ENCODE data around the gene CDH18.

CDH18 gene

DNA sequence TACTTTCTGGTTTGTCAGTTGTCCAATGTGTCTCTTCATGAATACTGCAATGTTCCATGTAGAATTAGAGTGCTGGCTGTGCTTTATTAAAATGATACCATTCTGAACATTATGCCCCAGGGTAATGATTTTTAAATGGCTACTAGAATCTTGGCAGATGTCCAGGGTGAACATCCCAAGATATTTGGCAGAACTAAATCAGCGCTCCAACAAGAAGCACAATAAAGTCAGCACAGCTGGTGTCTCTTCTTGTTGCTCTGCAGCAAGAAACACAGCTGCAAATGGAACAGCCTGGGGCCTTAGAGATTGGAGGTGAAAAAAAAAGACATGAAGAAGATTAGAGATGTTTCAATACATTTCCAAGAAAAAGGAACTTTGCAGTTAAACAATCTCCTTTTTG is 248.3 kb downstream of the CDH18 start:
- no peak overlapping the region for H3K4me3 ChIP-seq (ENCODE audit: low read depth, low read length)
- TF ChIP-seq, protein P1, sequence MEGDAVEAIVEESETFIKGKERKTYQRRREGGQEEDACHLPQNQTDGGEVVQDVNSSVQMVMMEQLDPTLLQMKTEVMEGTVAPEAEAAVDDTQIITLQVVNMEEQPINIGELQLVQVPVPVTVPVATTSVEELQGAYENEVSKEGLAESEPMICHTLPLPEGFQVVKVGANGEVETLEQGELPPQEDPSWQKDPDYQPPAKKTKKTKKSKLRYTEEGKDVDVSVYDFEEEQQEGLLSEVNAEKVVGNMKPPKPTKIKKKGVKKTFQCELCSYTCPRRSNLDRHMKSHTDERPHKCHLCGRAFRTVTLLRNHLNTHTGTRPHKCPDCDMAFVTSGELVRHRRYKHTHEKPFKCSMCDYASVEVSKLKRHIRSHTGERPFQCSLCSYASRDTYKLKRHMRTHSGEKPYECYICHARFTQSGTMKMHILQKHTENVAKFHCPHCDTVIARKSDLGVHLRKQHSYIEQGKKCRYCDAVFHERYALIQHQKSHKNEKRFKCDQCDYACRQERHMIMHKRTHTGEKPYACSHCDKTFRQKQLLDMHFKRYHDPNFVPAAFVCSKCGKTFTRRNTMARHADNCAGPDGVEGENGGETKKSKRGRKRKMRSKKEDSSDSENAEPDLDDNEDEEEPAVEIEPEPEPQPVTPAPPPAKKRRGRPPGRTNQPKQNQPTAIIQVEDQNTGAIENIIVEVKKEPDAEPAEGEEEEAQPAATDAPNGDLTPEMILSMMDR (IDR thresholded peaks at IDR 0.05; ENCODE audit: low read depth, low read length): no peak

DNA sequence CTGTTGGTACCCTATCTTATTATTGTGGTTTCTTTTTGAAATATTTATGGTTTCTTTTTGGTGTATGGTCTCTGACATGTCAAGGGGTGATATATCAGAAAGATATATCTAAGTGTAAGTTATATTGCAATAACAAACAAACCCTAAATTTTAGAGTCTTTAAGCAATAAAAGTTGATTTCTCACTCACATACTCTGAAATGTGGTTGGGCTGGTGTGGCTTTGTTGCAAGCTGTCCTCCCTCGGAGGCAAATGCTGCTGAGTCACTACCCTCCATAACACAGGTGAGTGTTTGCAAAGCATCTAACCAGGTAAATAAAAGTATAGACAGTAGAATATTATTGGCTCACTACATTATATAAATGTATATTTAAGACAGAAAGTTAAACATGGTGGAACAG is 253.2 kb downstream of the CDH18 start:
- TF ChIP-seq, protein P1 (IDR thresholded peaks at IDR 0.05; ENCODE audit: low read depth, low read length): no peak
- no peak overlapping the region for H3K4me3 ChIP-seq (ENCODE audit: low read depth, low read length)

DNA sequence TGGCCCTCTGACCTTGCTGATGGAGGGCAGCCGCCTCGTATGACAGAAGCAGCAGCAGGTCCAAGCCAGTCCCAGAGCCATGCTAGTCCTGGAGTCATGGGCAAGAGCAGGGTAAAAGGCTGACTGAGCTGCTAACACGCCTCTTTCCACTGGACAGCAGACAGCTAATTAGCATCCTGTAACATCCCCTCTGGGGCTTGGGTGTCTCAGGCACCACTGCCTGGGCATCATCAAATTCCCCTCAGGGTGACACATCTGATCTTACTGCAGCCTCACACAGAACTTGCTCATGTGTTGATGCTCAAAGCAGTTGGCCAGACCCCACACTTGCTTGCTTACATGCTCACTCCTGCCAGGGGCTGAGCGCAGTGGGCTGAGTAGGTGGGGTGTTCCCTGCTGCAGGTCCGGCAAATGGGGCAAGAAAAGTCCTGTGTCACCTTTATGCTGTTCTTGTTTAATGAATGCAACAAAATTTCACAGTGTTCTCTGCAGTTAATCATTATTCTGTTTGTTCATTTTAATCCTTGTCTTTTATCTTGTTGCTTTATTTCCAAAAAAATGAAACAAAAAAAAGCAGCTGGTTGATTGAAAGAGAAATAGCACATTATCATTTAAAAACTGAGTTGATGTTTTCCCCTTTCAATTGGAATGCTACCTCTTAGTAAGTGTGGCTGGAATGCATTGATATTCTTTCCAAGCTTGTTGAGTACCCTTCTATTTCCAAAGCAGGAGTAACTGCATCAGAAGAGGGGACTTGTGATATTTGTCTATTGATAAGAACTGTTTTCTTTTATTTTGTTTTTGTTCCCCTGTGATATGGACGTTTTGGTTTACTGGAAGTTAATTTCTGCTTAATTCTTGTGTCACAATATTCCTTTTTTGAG is 254.1 kb downstream of the CDH18 start:
- TF ChIP-seq, protein P1 (IDR thresholded peaks at IDR 0.05; ENCODE audit: low read depth, low read length): no peak
- no peak overlapping the region for H3K4me3 ChIP-seq (ENCODE audit: low read depth, low read length)

DNA sequence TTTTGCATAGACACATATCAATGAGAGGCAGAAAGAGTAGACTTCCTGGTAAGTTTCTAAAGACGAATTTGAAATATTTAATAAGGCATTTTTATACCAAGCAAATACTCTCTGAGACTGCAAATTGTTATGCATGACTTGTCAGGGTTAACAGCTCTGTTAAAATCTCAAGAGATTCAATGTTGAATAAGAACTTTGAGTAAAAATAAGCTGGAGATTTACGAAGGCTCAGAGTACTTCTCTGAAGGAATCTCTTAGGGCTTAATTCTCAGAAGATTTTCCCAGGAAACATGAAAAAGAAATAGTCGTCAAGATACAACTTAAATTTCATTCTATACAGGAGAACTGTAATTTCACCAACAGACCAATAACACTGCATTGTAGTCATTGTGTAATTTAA is 259.4 kb downstream of the CDH18 start:
- TF ChIP-seq, protein P1 (IDR thresholded peaks at IDR 0.05; ENCODE audit: low read depth, low read length): no peak
- no peak overlapping the region for H3K4me3 ChIP-seq (ENCODE audit: low read depth, low read length)

DNA sequence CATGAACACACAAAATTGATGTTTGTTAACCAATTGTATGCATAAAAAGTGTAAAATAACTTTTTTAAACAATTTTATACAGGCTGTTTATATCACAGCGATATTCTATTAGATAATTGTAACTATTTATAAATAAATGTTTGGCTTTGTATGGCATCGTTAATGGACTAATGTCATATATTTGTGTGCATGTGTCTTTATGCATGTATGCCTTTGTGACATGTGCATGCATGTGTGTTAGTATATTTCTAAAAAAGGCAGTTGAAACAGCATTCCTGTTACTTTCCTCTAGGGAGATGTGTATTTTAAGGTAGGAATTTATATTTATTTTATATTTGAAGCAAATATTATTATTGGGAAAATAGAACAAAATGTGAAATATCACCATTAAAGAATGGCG is 268.9 kb downstream of the CDH18 start:
- TF ChIP-seq, protein P1 (IDR thresholded peaks at IDR 0.05; ENCODE audit: low read depth, low read length): no peak
- H3K4me3 ChIP-seq (ENCODE audit: low read depth, low read length): no peak overlapping the region

DNA sequence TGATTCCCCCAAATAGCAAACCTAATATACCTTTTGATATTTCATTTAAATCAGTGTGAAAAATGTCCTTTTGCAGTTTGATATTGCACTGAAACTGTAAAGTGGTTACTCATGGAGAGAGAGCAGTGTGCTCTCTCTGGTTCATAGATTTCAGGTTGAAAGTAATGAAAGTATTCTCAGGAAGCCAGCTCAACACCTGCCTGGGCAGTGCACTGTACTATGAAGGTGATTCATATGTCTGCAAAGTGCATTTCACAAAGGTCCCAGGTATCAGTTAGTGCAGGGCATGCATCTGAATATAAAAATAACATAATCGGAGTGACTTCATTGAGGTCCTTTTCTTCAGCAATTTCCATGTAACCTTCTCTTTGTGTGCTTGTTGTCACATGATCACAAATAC is 274.3 kb downstream of the CDH18 start:
- H3K4me3 ChIP-seq (ENCODE audit: low read depth, low read length): no peak overlapping the region
- TF ChIP-seq, protein P1 (IDR thresholded peaks at IDR 0.05; ENCODE audit: low read depth, low read length): no peak

DNA sequence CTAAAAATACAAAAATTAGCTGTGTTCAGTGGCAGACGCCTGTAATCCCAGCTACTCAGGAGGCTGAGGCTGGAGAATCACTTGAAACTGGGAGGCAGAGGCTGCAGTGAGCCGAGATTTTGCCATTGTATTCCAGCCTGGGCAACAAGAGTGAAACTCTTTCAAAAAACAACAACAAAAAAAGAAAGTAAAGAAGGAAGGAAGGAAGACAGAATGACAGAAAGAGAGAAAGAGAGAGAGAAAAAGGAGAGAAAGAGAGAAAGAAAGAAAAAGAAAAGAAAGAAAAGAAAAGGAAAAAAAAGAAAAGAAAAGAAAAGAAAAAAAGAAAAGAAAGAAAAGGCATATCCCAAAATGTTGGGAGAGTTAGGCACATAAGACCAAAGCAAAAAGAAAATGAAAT is 278.6 kb downstream of the CDH18 start:
- no peak overlapping the region for H3K4me3 ChIP-seq (ENCODE audit: low read depth, low read length)
- TF ChIP-seq, protein P1 (IDR thresholded peaks at IDR 0.05; ENCODE audit: low read depth, low read length): no peak
